Measurements from ENCODE around the gene LSM8.
"Not testable (repeated sequence)": the region's sequence is repeated elsewhere in the genome, so short reads cannot be mapped to it uniquely, and the experiment has no call there.

Gene LSM8

GRCh38 chr7:118183786-118184564, at the start of gene LSM8:
TSS of gene LSM8 (plus strand) at chr7:118184164. CDS start at chr7:118184224, 60 bp downstream.
- peak; percentile 60 for TF ChIP-seq MAX (IDR thresholded peaks at IDR 0.05; ENCODE audit: low read depth, low read length)
- TF ChIP-seq POLR2A (IDR thresholded peaks at IDR 0.05; ENCODE audit: extremely low read depth, insufficient read length), result peak; percentile 90
- no peak for TF ChIP-seq CTCF (IDR thresholded peaks at IDR 0.05; ENCODE audit: low read depth, low read length)
- peak; percentile 74 for TF ChIP-seq MYC (IDR thresholded peaks at IDR 0.05; ENCODE audit: low read depth, low read length)
- DNase-seq (ENCODE audit: low read depth), result peak; percentile 100

GRCh38 chr7:118134420-118134819, 49.5 kb upstream of the LSM8 start:
- not testable (repeated sequence) for H3K4me3 ChIP-seq (ENCODE audit: low read depth, low read length); DNase-seq (ENCODE audit: low read depth)

More at GRCh38 chr7:118183786-118184564, at the start of gene LSM8:
- H3K4me3 ChIP-seq (ENCODE audit: low read depth, low read length), result peak within 1 kb of the TSS; percentile 81

- no peak for DNase-seq (ENCODE audit: low read depth)
- no peak for TF ChIP-seq MAX (IDR thresholded peaks at IDR 0.05; ENCODE audit: low read depth, low read length)
- no peak for TF ChIP-seq POLR2A (IDR thresholded peaks at IDR 0.05; ENCODE audit: extremely low read depth, insufficient read length)
- TF ChIP-seq CTCF (IDR thresholded peaks at IDR 0.05; ENCODE audit: low read depth, low read length), result no peak
- no peak for TF ChIP-seq MYC (IDR thresholded peaks at IDR 0.05; ENCODE audit: low read depth, low read length)
- no peak overlapping the region for H3K4me3 ChIP-seq (ENCODE audit: low read depth, low read length)
These were observed 43.5 kb upstream of the LSM8 start for GRCh38 chr7:118140468-118140867.

GRCh38 chr7:118142012-118142411, 42.0 kb upstream of the LSM8 start:
- H3K4me3 ChIP-seq (ENCODE audit: low read depth, low read length), result no peak overlapping the region
- DNase-seq (ENCODE audit: low read depth), result no peak
- TF ChIP-seq POLR2A (IDR thresholded peaks at IDR 0.05; ENCODE audit: extremely low read depth, insufficient read length) (no peak), MYC (IDR thresholded peaks at IDR 0.05; ENCODE audit: low read depth, low read length) (no peak), CTCF (IDR thresholded peaks at IDR 0.05; ENCODE audit: low read depth, low read length) (no peak), MAX (IDR thresholded peaks at IDR 0.05; ENCODE audit: low read depth, low read length) (no peak)

- TF ChIP-seq CTCF (IDR thresholded peaks at IDR 0.05; ENCODE audit: low read depth, low read length), result no peak
- no peak for TF ChIP-seq MAX (IDR thresholded peaks at IDR 0.05; ENCODE audit: low read depth, low read length)
- TF ChIP-seq MYC (IDR thresholded peaks at IDR 0.05; ENCODE audit: low read depth, low read length), result no peak
- TF ChIP-seq POLR2A (IDR thresholded peaks at IDR 0.05; ENCODE audit: extremely low read depth, insufficient read length), result no peak
- no peak for DNase-seq (ENCODE audit: low read depth)
- no peak overlapping the region for H3K4me3 ChIP-seq (ENCODE audit: low read depth, low read length)
These were observed 35.0 kb upstream of the LSM8 start for GRCh38 chr7:118148930-118149329.

- TF ChIP-seq POLR2A (IDR thresholded peaks at IDR 0.05; ENCODE audit: extremely low read depth, insufficient read length) (no peak), CTCF (IDR thresholded peaks at IDR 0.05; ENCODE audit: low read depth, low read length) (no peak), MYC (IDR thresholded peaks at IDR 0.05; ENCODE audit: low read depth, low read length) (no peak), MAX (IDR thresholded peaks at IDR 0.05; ENCODE audit: low read depth, low read length) (no peak)
- DNase-seq (ENCODE audit: low read depth), result no peak
- no peak overlapping the region for H3K4me3 ChIP-seq (ENCODE audit: low read depth, low read length)
These were observed 34.6 kb upstream of the LSM8 start for GRCh38 chr7:118149394-118149793.

Measured in NB4 (cell line).